Sciatic nerve (tissue), 2 donors: Measurements from ENCODE around the gene EIF5A. TPM values are rescaled to one million over a fixed set of nuclear protein-coding genes. Genes with fewer than 3 reads are reported as not detected.
A peak's percentile ranks its signal among the peaks of the same experiment; 100 is the strongest.
"Not testable (repeated sequence)": the region's sequence is repeated elsewhere in the genome, so short reads cannot be mapped to it uniquely, and the experiment has no call there.

Source experiments
- ATAC-seq: fragments of 200-7000 bp; cut with Tn5 transposase; one replicate; pipeline ENCODE4 v1.9.1; 2020; ENCODE audit warnings: mild to moderate bottlenecking, moderate library complexity
- DNase-seq: peaks from one replicate; pipeline ENCODE4 v3.0.0-alpha.2; 2020; ENCODE audit warnings: low spot score
- intact Hi-C: fragments of 100-400 bp; cut with DNase I; formaldehyde crosslinking; loops from one replicate; pipeline ENCODE4 v1.14.2; 2022
- total RNA-seq: library from RNA; stranded (reverse); fragmentation: NEBNext Ultra II Directional; extraction: Animal tissue kit (Norgen Biotek cat#: 25700); gene quantifications from one replicate; pipeline ENCODE4 v1.2.1, GENCODE V29; 2021
- donor health status: DM: no; HTN: no; CAD: no.
- donor health status: DM: no; HTN: no; CAD: no.

Gene EIF5A
- total RNA-seq, 1 donor from 2014 or later, result 168 TPM

- intact Hi-C loops, result no loop called here
- no peak for DNase-seq
- ATAC-seq, result no peak
Measured at GRCh38 chr17:7327501-7327900, 20.1 kb downstream of the EIF5A start.

- DNase-seq (no peak), ATAC-seq (no peak)
- intact Hi-C loops, result no loop called here
Measured at GRCh38 chr17:7328009-7328408, 20.6 kb downstream of the EIF5A start.

- intact Hi-C loops, result no loop called here
- ATAC-seq (no peak), DNase-seq (no peak)
Measured at GRCh38 chr17:7328840-7329373, 21.5 kb downstream of the EIF5A start, which contains the start of gene NEURL4. Gene NEURL4, minus strand, starts transcription at chr17:7329335. Its CDS starts 23 bp downstream, at chr17:7329312.

GRCh38 chr17:7329374-7329996 lies 22.1 kb downstream of the EIF5A start:
- ATAC-seq (peak; percentile 90), DNase-seq (peak; percentile 99)
- intact Hi-C loops, result no loop called here

GRCh38 chr17:7329997-7330637 lies 22.7 kb downstream of the EIF5A start:
- DNase-seq (peak; percentile 83), ATAC-seq (peak; percentile 80)
- intact Hi-C loops, result no loop called here

- ATAC-seq (no peak), DNase-seq (no peak)
- intact Hi-C loops, result no loop called here
Measured at GRCh38 chr17:7330638-7331015, 23.2 kb downstream of the EIF5A start.

- ATAC-seq (no peak), DNase-seq (no peak)
- intact Hi-C loops, result no loop called here
Measured at GRCh38 chr17:7332111-7332510, 24.7 kb downstream of the EIF5A start.

- ATAC-seq, DNase-seq, intact Hi-C loops: not testable (repeated sequence)
Measured at GRCh38 chr17:7332600-7333069, 25.2 kb downstream of the EIF5A start.

GRCh38 chr17:7334938-7335538 lies 27.6 kb downstream of the EIF5A start:
- DNase-seq, result no peak
- ATAC-seq, result no peak
- intact Hi-C loops, result no loop called here

GRCh38 chr17:7335765-7336164 lies 28.3 kb downstream of the EIF5A start:
- intact Hi-C loops, ATAC-seq, DNase-seq: not testable (repeated sequence)

GRCh38 chr17:7336240-7337175 lies 29.1 kb downstream of the EIF5A start, which contains the start of gene ACAP1:
Gene ACAP1, plus strand, starts transcription at chr17:7336529. Its CDS starts 206 bp downstream, at chr17:7336735.
- DNase-seq, result peak; percentile 53
- intact Hi-C loops, result no loop called here
- peak; percentile 52 for ATAC-seq

- intact Hi-C loops, DNase-seq: not testable (repeated sequence)
Measured at GRCh38 chr17:7337600-7337999, 30.2 kb downstream of the EIF5A start.

GRCh38 chr17:7340179-7340578 lies 32.8 kb downstream of the EIF5A start:
- intact Hi-C loops, result no loop called here
- no peak for ATAC-seq
- no peak for DNase-seq

More at GRCh38 chr17:7337600-7337999, 30.2 kb downstream of the EIF5A start:
- ATAC-seq, result not testable (repeated sequence)

- intact Hi-C loops, result no loop called here
Measured at GRCh38 chr17:7341842-7342241, 34.4 kb downstream of the EIF5A start.

GRCh38 chr17:7343250-7343649 lies 35.8 kb downstream of the EIF5A start:
- ATAC-seq (no peak), DNase-seq (no peak)
- intact Hi-C loops, result no loop called here

More at GRCh38 chr17:7341842-7342241, 34.4 kb downstream of the EIF5A start:
- ATAC-seq (no peak), DNase-seq (no peak)

- intact Hi-C loops, result no loop called here
- ATAC-seq, result no peak
Measured at GRCh38 chr17:7346761-7347614, 39.6 kb downstream of the EIF5A start.

GRCh38 chr17:7347630-7348477 lies 40.4 kb downstream of the EIF5A start:
- intact Hi-C loops, result no loop called here
- ATAC-seq (no peak), DNase-seq (no peak)

More at GRCh38 chr17:7346761-7347614, 39.6 kb downstream of the EIF5A start:
- DNase-seq, result no peak
